Fibroblast of mammary gland (primary cell): Measurements from ENCODE around the gene SUV39H2.

ENCODE experiments used
- DNase-seq: peaks from one replicate; pipeline ENCODE4 v3.0.0-alpha.2; 2010; ENCODE audit warnings: low read depth
- H3K4me3 ChIP-seq: 2 replicates; pipeline ENCODE4 v1.5.1; 2011; ENCODE audit warnings: low read depth, mild to moderate bottlenecking, low read length, moderate library complexity; ENCODE audit not compliant: control insufficient read depth
- TF ChIP-seq, protein P1 (sequence below): conservative IDR thresholded peaks from 2 replicates; pipeline ENCODE4 v1.5.1; 2011; ENCODE audit warnings: low read depth, low read length, inconsistent platforms; ENCODE audit not compliant: control insufficient read depth, insufficient read depth

SUV39H2 gene

GRCh38 chr10:14945108-14945507 is 66.4 kb downstream of the SUV39H2 start:
- DNase-seq = peak; percentile 37
- TF ChIP-seq, protein P1, sequence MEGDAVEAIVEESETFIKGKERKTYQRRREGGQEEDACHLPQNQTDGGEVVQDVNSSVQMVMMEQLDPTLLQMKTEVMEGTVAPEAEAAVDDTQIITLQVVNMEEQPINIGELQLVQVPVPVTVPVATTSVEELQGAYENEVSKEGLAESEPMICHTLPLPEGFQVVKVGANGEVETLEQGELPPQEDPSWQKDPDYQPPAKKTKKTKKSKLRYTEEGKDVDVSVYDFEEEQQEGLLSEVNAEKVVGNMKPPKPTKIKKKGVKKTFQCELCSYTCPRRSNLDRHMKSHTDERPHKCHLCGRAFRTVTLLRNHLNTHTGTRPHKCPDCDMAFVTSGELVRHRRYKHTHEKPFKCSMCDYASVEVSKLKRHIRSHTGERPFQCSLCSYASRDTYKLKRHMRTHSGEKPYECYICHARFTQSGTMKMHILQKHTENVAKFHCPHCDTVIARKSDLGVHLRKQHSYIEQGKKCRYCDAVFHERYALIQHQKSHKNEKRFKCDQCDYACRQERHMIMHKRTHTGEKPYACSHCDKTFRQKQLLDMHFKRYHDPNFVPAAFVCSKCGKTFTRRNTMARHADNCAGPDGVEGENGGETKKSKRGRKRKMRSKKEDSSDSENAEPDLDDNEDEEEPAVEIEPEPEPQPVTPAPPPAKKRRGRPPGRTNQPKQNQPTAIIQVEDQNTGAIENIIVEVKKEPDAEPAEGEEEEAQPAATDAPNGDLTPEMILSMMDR = no peak
- no peak overlapping the region for H3K4me3 ChIP-seq

DNA sequence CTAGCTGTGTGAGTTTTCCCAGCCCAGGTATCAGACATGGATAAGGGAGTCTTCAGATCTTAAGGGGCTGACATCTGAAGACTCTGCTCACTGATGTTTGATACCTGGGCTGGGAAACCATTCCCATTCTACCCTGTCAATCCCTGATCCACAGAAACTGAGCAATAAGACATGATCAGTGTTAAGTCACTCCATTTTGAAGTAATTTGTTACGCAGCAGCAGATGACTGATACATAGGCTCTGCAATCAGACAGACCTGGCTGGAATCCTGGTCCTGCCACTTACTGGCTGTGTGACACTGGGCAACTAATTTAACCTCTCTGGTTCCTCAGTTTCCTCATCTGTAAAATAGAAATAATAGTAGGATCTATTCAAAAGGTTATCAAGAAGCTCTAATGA is 68.6 kb downstream of the SUV39H2 start:
- DNase-seq = no peak
- H3K4me3 ChIP-seq = no peak overlapping the region
- TF ChIP-seq, protein P1 = no peak

DNA sequence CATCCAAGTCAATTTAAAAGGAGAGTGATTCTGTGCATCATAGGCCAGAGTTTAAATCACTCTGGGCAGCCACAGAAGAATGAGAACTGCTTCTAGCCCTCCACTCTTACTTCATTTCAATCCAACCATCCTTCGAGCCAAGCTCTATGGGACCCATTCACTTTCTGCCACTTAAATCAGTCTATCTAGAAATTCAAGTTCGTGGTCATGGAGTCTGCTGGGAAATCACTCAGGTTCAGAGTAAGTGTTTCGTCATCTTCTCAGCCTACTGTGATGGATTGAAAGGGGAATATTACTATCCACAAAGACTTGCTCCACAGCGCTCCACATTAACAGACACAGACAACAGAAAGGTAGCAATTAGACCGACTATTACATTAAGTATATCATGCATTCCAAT is 70.6 kb downstream of the SUV39H2 start:
- no peak for DNase-seq
- H3K4me3 ChIP-seq = no peak overlapping the region
- TF ChIP-seq, protein P1 = no peak

GRCh38 chr10:14952851-14953423 is 74.3 kb downstream of the SUV39H2 start:
- no peak for DNase-seq

GRCh38 chr10:14953424-14954000 is 74.8 kb downstream of the SUV39H2 start:
- peak overlapping the region; percentile 78 for H3K4me3 ChIP-seq
- DNase-seq = peak; percentile 76
- TF ChIP-seq, protein P1 = no peak

More at GRCh38 chr10:14952851-14953423, 74.3 kb downstream of the SUV39H2 start:
- peak overlapping the region; percentile 78 for H3K4me3 ChIP-seq
- TF ChIP-seq, protein P1 = no peak
